ENCODE results near the gene SP4. TPM values are rescaled to one million over a fixed set of nuclear protein-coding genes. Genes with fewer than 3 reads are reported as not detected.

The SP4 gene
- total RNA-seq: 40.6 TPM

DNA sequence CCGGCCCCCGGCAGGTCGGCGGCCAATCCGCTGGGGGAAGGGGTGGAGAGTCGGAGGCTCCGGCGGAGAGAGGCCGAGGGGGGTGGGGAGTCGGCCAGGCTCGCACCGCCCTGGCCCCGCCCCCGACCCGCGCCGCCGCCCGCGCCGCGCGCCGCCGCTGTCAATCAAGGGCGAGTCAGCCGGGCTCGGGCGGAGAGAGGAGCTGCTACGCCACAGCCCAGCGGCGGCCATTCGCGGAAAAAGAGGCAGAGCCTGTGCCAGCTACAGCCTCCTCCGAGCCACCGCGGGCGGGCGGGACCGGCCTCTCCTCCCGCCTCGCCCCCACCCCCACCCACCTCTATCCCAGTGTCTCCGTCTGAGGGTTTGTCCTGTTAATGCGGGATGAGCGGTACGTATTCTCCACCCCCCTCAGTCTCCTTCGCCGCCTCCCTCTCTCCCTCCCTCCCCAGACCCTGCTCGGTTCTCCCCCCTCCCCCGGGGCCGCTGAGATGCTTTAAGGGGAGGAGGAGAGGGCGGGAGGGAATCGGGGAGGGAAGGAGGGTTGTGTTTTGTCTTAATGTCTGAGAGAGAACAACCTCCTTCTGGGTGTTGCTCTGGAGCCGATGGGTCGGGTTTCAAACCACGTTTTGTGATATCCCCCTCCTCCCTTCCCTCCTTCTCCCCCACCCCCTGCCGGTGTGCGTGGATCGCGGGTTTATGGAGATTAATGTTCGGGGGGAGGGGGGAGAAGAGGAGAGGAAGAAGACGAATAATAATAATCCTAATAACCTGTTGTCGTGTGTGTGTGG, at the start of gene SP4:
Gene SP4 (plus strand): TSS at position 213 of the 788 bp plus-strand sequence. CDS start 169 bp downstream, at position 382.
- Histone ChIP-seq H3K4me3 (ENCODE audit: low read length) (peak within 1 kb of the TSS; percentile 90), H3K27me3 (ENCODE audit: insufficient read depth, low read length) (no peaks in the 10 kb centered on the region), H3K4me1 (ENCODE audit: insufficient read depth, low read length) (peaks cover 44% of the 10 kb centered on the region), H3K9me3 (ENCODE audit: low read depth, low read length) (no peaks in the 10 kb centered on the region)

DNA sequence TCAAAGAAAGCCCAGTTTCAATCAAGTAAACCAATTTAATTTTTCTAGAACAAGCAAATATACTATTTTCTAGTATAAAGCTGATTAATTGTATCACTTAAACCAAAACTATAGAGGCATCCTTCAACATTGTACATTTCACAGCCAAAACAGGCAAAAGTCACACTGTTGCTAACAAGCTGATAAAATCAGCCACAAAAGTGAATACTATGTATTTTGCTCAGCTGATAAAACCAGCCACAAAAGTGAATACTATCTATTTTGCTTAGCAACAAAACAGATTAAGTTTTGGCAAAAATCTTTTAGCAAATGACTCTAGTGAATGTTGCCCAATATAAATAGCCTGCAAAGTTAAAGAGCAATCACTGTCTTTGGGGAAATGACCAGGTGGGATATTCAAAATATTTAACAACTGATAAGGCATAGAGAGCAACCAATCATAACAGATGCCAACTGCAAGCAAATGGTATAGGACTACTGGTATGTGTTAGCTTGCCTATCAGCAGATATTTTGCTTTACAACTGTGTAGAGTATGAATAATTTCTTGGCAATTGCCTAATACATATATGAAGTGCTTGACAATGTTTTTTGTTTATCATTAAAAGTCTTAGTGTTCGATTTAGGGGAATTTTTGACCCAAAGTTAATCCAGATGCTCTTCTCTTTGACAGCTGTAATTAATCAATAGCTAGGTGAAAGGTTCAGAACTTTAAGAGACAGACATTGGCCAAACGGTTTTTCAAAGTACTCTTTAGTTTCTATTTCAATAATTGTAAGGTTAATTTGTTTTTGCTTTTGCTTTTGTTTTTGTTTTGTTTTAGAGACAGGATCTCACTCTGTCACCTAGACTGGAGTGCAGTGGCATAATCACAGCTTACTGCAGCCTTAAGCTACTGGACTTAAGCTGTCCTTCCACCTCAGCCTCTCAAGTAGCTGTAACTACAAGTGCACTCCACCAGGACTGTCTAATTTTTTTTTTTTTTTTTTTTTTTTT, 44.4 kb upstream of the SP4 start:
- H3K27me3 ChIP-seq (ENCODE audit: insufficient read depth, low read length): no peaks in the 10 kb centered on the region
- H3K9me3 ChIP-seq (ENCODE audit: low read depth, low read length): no peaks in the 10 kb centered on the region
- peaks cover 11% of the 10 kb centered on the region for H3K4me1 ChIP-seq (ENCODE audit: insufficient read depth, low read length)
- no peak overlapping the region for H3K4me3 ChIP-seq (ENCODE audit: low read length)

DNA sequence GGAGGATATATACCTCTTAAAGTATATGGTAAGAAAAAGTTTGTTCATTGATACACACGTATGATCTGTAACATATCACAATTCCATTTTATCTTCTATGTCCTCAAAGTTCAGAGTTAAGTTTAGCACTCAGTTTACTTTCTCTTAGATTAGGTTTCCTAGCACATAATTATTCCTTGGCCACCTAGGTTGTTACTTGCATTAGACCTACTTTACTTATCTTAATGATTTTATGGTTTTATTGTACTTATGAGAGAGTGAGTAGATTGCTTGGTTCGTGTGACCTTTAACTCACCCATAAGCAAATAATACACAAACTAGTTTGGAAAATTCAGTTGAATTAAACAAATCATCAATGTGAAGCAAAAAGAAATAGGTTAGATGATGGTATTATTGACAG, 33.9 kb upstream of the SP4 start:
- Histone ChIP-seq H3K4me1 (ENCODE audit: insufficient read depth, low read length) (no peaks in the 10 kb centered on the region), H3K4me3 (ENCODE audit: low read length) (no peak overlapping the region), H3K9me3 (ENCODE audit: low read depth, low read length) (no peaks in the 10 kb centered on the region), H3K27me3 (ENCODE audit: insufficient read depth, low read length) (no peaks in the 10 kb centered on the region)

DNA sequence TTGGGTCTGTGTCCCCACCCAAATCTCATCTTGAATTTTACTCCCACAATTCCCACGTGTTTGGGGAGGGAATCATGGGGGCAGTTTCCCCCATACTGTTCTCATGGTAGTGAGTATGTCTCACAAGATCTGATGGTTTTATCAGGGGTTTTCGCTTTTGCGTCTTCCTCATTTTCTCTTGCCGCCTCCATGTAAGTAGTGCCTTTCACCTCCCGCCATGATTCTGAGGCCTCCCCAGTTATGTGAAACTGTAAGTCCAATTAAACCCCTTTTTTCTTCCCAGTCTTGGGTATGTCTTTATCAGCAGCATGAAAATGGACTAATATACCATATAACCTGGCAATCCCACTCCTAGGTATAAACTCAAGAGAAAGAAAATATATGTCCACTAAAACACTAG, 25.9 kb upstream of the SP4 start:
- no peaks in the 10 kb centered on the region for H3K4me1 ChIP-seq (ENCODE audit: insufficient read depth, low read length)
- no peaks in the 10 kb centered on the region for H3K9me3 ChIP-seq (ENCODE audit: low read depth, low read length)

DNA sequence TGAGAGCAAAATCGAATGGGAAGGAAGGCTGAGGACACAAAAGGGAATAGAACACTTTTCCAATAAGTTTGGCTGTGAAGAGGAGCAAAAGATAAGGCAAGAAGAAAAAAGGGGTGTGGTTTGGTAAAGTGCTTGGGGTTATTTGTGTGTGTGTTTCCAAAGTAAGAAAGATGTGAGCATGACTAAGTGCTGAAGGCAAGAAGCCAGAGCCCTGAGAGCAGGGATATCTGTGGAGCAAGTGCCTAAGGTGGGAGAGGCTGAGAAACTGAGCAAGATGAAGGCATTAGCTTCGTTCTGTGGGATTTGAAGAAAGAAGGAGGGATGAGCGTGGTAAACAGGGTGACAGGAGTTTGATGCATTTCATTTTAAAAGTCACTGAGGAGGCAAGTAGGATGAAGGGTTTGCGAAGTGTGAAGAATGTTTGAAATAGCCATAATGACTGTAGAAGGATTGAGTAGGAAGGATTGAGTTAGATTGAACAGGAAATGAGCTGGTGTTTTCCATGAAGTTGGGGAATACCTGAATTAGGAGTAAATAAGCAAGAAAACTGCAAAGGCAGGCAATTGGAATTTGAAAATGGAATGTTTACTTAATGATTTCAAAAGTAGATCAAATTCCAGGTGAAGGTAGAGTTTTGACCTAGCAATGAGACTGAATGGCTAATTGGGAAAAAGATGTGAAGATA, 19.9 kb upstream of the SP4 start:
- H3K27me3 ChIP-seq (ENCODE audit: insufficient read depth, low read length): no peaks in the 10 kb centered on the region

More for the DNA sequence above, 25.9 kb upstream of the SP4 start:
- Histone ChIP-seq H3K27me3 (ENCODE audit: insufficient read depth, low read length) (no peaks in the 10 kb centered on the region), H3K4me3 (ENCODE audit: low read length) (no peak overlapping the region)

DNA sequence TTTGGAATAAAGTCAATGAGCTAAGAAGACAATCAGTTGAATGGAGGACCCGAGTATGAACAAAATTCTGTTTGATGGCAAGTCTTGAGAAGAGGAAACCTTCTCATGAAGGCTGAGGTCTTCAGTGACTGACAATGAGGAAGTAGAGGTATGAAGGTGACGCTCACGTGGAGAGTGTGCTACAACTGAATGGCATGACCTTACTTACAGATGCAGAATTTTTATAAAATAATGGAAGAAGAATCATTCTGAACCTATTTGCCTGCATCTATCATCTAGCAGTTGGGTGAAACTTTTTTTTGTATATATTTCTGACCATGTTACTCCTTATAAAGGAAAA, 19.4 kb upstream of the SP4 start:
- H3K9me3 ChIP-seq (ENCODE audit: low read depth, low read length): no peaks in the 10 kb centered on the region
- H3K27me3 ChIP-seq (ENCODE audit: insufficient read depth, low read length): no peaks in the 10 kb centered on the region
- no peaks in the 10 kb centered on the region for H3K4me1 ChIP-seq (ENCODE audit: insufficient read depth, low read length)
- H3K4me3 ChIP-seq (ENCODE audit: low read length): no peak overlapping the region

More for the DNA sequence above, 19.9 kb upstream of the SP4 start:
- Histone ChIP-seq H3K9me3 (ENCODE audit: low read depth, low read length) (no peaks in the 10 kb centered on the region), H3K4me3 (ENCODE audit: low read length) (no peak overlapping the region), H3K4me1 (ENCODE audit: insufficient read depth, low read length) (no peaks in the 10 kb centered on the region)

DNA sequence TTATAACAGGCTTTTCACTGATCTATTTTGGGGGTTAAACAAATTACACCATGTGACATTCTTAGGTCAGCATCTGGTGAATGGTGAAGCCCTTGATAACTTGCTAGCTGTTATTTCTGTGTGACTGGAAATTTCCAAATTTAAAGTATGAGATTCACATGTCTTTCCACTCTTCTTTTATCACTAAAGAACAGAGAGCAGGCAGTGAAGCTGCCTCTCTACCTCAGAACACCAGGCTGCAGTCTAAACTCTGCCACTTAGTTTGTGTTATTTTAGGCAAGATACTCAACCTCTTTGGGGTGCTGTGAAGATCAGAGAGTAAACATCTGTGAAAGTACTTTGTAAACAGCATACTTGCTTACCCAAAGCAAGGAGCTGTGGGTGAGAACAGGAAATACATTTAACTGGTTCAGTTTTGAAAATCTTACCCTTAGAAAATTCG, 15.5 kb upstream of the SP4 start:
- Histone ChIP-seq H3K4me3 (ENCODE audit: low read length) (no peak overlapping the region), H3K27me3 (ENCODE audit: insufficient read depth, low read length) (no peaks in the 10 kb centered on the region), H3K4me1 (ENCODE audit: insufficient read depth, low read length) (no peaks in the 10 kb centered on the region), H3K9me3 (ENCODE audit: low read depth, low read length) (no peaks in the 10 kb centered on the region)

DNA sequence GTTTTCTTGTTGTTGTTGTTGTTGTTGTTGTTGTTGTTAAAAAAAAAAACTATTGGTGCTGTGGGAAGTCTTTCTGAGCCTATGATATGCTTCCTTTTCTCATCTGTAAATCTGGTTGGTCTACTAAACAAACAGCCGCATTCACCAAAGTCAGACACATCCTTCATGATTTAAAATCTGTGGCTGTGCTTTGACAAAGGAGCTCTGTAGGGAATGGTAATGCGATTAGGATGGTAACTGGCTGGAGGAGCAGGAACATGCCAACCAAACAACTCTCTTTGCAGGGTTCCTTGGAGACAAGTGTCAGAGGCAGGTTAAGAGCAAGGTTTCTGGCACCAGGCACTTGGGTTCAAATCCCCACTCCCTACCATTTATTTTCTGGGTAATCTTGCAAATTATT, 14.9 kb upstream of the SP4 start:
- Histone ChIP-seq H3K4me3 (ENCODE audit: low read length) (no peak overlapping the region), H3K27me3 (ENCODE audit: insufficient read depth, low read length) (no peaks in the 10 kb centered on the region), H3K4me1 (ENCODE audit: insufficient read depth, low read length) (no peaks in the 10 kb centered on the region), H3K9me3 (ENCODE audit: low read depth, low read length) (no peaks in the 10 kb centered on the region)

DNA sequence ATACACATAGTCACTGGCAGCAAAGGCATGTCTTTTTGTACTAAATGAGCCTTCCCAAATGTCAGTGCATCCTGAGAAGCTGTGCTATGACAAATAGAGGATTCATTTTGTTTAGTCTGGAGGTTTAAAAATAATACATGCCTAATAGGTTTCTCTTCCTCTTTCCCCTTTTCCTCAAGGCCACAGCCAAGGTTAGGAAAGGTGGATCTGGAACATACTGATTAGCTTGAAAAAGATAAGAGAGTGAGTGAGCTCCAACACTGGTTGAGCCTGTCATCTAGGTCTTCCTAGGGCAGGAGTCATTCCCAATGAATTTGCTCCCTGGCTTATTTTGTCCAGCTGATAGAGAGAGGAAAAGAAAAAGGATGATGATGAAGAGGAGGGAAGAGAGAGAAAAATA, 14.4 kb upstream of the SP4 start:
- Histone ChIP-seq H3K9me3 (ENCODE audit: low read depth, low read length) (no peaks in the 10 kb centered on the region), H3K4me3 (ENCODE audit: low read length) (no peak overlapping the region), H3K27me3 (ENCODE audit: insufficient read depth, low read length) (no peaks in the 10 kb centered on the region), H3K4me1 (ENCODE audit: insufficient read depth, low read length) (no peaks in the 10 kb centered on the region)

DNA sequence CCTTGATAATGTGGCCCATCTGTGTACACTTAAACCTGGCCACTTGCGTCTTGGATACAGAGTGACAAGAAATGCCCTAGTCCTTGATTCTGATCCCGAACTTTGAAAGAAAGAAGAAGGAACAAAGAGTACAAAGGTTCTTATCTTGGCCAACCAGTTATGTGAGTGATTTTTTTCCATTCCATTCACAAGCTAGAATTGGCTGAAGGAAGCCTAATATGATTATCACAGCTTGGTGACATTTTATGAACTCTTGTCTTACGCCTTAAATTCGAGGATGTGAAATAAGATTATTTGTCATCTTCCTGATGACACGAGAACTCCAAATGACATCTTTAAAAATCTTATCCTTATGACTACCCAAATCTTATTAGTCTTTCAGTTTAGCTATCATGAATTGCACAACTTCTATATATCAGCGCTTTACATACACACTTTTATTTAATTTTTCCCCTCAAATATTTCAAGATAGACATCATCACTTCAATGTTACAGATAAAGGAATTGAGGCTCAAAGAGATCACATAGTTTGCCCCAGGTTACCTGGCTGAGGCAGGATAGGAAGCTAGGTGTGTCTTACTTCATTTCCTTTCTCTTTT, 13.0 kb upstream of the SP4 start:
- H3K4me1 ChIP-seq (ENCODE audit: insufficient read depth, low read length): no peaks in the 10 kb centered on the region
- H3K27me3 ChIP-seq (ENCODE audit: insufficient read depth, low read length): no peaks in the 10 kb centered on the region
- no peaks in the 10 kb centered on the region for H3K9me3 ChIP-seq (ENCODE audit: low read depth, low read length)
- H3K4me3 ChIP-seq (ENCODE audit: low read length): no peak overlapping the region

DNA sequence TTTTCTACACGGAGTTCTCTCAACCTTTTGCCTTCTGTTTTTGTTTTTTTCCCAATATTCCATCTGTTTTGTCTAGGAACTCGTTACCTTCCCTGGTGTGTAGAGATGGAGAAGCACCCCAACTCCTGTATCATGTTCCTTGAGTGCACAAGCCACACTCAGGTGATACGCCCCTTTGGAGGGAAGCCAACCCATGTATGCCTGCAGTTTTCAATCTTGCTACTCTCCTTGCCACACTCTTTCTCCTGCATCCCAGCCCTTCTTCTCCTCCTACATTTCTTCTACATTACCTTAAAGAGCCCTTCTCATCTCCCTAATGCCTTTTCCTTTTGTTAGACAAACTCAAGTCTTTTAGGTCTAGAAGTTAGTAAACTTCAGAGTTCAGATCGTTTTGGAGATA, 10.2 kb upstream of the SP4 start:
- H3K4me3 ChIP-seq (ENCODE audit: low read length): no peak overlapping the region
- no peaks in the 10 kb centered on the region for H3K9me3 ChIP-seq (ENCODE audit: low read depth, low read length)
- no peaks in the 10 kb centered on the region for H3K27me3 ChIP-seq (ENCODE audit: insufficient read depth, low read length)
- H3K4me1 ChIP-seq (ENCODE audit: insufficient read depth, low read length): no peaks in the 10 kb centered on the region

DNA sequence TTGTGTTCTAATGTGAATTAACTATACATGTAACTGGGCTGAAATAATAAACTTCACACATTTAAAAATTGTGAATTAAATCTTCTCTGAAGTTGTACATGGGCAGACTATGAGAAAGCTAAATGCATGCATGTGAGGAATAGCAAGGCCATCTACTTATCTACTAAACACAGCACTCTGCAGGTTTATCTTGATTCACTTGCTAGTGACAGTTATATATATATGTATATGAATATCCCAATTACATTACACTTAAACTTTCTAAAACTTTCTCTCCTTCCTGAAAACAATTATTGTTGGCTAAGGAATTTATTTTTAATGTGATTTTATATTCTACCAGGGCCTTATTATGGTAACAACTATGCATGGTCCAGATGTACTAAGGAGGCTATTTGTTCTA, 5.1 kb upstream of the SP4 start:
- H3K4me1 ChIP-seq (ENCODE audit: insufficient read depth, low read length): peaks cover 12% of the 10 kb centered on the region
- H3K4me3 ChIP-seq (ENCODE audit: low read length): no peak overlapping the region
- H3K9me3 ChIP-seq (ENCODE audit: low read depth, low read length): no peaks in the 10 kb centered on the region
- H3K27me3 ChIP-seq (ENCODE audit: insufficient read depth, low read length): no peaks in the 10 kb centered on the region

DNA sequence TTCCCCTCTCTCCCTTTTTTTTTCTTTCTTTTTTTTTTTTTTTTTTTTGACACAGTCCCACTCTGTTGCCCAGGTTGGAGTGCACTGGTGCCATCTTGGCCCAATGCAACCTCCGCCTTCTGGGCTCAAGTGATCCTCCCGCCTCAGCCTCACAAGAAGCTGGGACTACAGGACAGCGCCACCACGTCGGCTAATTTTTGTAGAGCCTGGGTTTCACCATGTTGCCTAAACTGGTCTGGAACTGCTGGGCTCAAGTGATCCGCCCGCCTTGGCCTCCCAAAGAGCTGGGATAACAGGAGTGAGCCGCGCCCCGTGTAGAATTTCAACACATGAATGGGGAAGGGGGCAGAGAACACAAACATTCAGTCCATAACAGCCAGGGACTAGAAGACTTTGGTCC, 2.6 kb upstream of the SP4 start:
- peaks cover 30% of the 10 kb centered on the region for H3K4me1 ChIP-seq (ENCODE audit: insufficient read depth, low read length)
- H3K4me3 ChIP-seq (ENCODE audit: low read length): no peak overlapping the region
- H3K27me3 ChIP-seq (ENCODE audit: insufficient read depth, low read length): no peaks in the 10 kb centered on the region
- H3K9me3 ChIP-seq (ENCODE audit: low read depth, low read length): no peaks in the 10 kb centered on the region

DNA sequence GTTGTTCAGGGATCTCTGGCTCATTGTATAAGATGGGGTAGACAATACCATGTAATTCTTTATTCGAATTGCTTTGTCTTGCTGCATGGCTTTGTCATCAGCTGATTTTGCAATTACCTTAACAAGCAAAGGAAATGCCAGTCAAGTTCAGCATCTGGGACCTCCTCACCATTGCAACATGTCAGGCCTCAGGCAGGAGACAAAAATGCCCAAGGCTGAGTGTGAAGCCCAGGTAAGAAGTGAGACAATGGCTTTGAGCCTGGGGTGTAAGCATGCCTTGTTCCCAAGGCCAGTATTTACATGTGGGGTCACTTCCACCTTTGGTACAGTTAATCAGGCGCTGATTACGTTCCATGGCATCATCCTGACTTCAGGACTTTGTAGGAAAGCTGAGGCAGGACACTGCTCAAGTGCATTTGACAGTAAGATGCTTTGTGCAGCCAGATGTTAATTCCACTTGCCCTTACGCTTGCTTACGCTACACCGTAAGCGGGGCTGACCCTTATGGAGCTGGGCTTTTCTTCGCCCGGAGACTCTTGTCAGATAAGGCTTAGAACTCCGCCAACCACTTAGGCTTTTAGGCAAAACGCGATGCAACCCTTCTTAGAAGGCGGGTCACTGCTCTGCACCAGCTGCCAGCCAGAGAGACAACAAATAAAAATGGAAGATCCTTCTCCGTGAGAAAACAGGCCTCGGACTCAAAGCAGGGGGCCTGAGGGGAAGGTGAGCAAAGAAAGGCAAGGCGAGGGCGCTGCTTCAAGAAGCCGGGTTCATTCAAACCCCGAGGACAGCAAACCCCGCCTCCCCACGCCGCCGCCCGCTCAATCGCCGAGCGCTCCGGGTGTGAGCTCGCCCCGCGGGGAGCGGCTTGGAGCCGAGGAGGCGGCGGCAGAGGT, 1.3 kb upstream of the SP4 start:
- Histone ChIP-seq H3K4me1 (ENCODE audit: insufficient read depth, low read length) (peaks cover 34% of the 10 kb centered on the region), H3K27me3 (ENCODE audit: insufficient read depth, low read length) (no peaks in the 10 kb centered on the region), H3K4me3 (ENCODE audit: low read length) (peak overlapping the region; percentile 90), H3K9me3 (ENCODE audit: low read depth, low read length) (no peaks in the 10 kb centered on the region)

Measured in mononuclear cell (primary cell).